ENCODE measurements around the gene RGS13. TPM values are rescaled to one million over a fixed set of nuclear protein-coding genes. Genes with fewer than 3 reads are reported as not detected.

RGS13 gene
- total and polyA plus RNA-seq, 11 donors = 0.17 to 0.45 (median 0.19) TPM; not detected in 8

GRCh38 chr1:192633533-192634253, 2.3 kb upstream of the RGS13 start:
- ATAC-seq = no peak
- intact Hi-C loops (cut with DNase I) = loop anchor here in 1 of 10 donors (10.0 kb wide), 1 partner anchor 161 kb away; no protein-coding TSS in a partner anchor
- TF ChIP-seq CTCF (IDR thresholded peaks at IDR 0.05) (no peak), POLR2A (IDR thresholded peaks at IDR 0.05) (no peak)
- no peaks in the 10 kb centered on the region for H3K9me3 ChIP-seq
- H3K36me3 ChIP-seq = no peaks in the 10 kb centered on the region
- H3K4me3 ChIP-seq = no peak overlapping the region
- DNase-seq = no peak
- H3K27ac ChIP-seq = no peak overlapping the region
- H3K4me1 ChIP-seq = peaks cover 0 to 24% (median 4%) of the 10 kb centered on the region in 12 donors
- no peaks in the 10 kb centered on the region for H3K27me3 ChIP-seq
- WGBS, 4 donors = 64 to 77% (median 71%) methylated on average over 7 of the region's 7 CpGs

- Histone ChIP-seq H3K36me3 (no peaks in the 10 kb centered on the region), H3K27ac (no peak overlapping the region), H3K9me3 (no peaks in the 10 kb centered on the region), H3K27me3 (no peaks in the 10 kb centered on the region), H3K4me3 (no peak overlapping the region), H3K4me1 (peaks cover 0 to 17% (median 0%) of the 10 kb centered on the region in 12 donors)
- DNase-seq = no peak
- intact Hi-C loops (cut with DNase I) = loop anchor here in 1 of 10 donors (10.0 kb wide), 1 partner anchor 160 kb away; no protein-coding TSS in a partner anchor
- ATAC-seq = no peak
- no peak for TF ChIP-seq POLR2A (IDR thresholded peaks at IDR 0.05)
- TF ChIP-seq CTCF (IDR thresholded peaks at IDR 0.05) = no peak
- 88 to 94% (median 90%) methylated on average over 2 of the region's 2 CpGs for WGBS, 4 donors
Observed at GRCh38 chr1:192635041-192635440, 906 bp upstream of the RGS13 start.

GRCh38 chr1:192639607-192640368, 3.8 kb downstream of the RGS13 start:
- Histone ChIP-seq H3K4me1 (peaks cover 0 to 8% (median 0%) of the 10 kb centered on the region in 12 donors), H3K4me3 (no peak overlapping the region), H3K27ac (no peak overlapping the region), H3K36me3 (no peaks in the 10 kb centered on the region), H3K9me3 (no peaks in the 10 kb centered on the region), H3K27me3 (no peaks in the 10 kb centered on the region)
- intact Hi-C loops (cut with DNase I) = loop anchor here in 1 of 10 donors (10.0 kb wide), 1 partner anchor 155 kb away; no protein-coding TSS in a partner anchor
- ATAC-seq (no peak), DNase-seq (no peak)
- TF ChIP-seq POLR2A (IDR thresholded peaks at IDR 0.05) (no peak), CTCF (IDR thresholded peaks at IDR 0.05) (no peak)
- WGBS, 4 donors = 46 to 52% (median 50%) methylated on average over 4 of the region's 4 CpGs

GRCh38 chr1:192652159-192652558, 16.2 kb downstream of the RGS13 start:
- no peak for DNase-seq
- WGBS, 4 donors = 96 to 100% (median 99%) methylated on average over 1 of the region's 1 CpG
- H3K4me1 ChIP-seq = no peaks in the 10 kb centered on the region

More at GRCh38 chr1:192652159-192652558, 16.2 kb downstream of the RGS13 start:
- H3K36me3 ChIP-seq = no peaks in the 10 kb centered on the region
- intact Hi-C loops (cut with DNase I) = no loop called here
- no peak overlapping the region for H3K27ac ChIP-seq
- TF ChIP-seq CTCF (IDR thresholded peaks at IDR 0.05) (no peak), POLR2A (IDR thresholded peaks at IDR 0.05) (no peak)
- no peaks in the 10 kb centered on the region for H3K27me3 ChIP-seq
- no peaks in the 10 kb centered on the region for H3K9me3 ChIP-seq
- no peak for ATAC-seq
- no peak overlapping the region for H3K4me3 ChIP-seq
